ENCODE measurements around the gene GIPC1.

DNA sequence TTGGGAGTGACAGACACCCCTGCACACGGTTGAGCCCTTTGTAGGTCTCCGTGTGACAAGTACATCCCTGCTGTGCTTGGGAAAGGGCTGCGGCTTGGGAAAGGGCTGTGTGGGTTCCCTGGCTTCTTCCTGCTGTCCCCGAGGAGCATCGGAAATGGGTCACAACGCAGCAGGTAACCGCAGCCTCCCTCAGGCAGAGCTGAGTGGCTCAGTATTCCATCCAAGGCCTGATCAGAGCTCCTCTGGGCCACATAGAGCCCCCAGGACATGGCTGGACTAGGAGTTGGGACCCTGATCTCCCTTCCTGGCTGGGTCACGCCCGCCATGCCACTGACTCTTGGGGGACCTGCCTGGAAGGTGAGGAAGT, 49.8 kb upstream of the GIPC1 start:
- TF ChIP-seq EZH2 (IDR thresholded peaks at IDR 0.05; ENCODE audit: insufficient read depth, poor library complexity, severe bottlenecking), result no peak
- TF ChIP-seq EZH2phosphoT487 (IDR thresholded peaks at IDR 0.05; ENCODE audit: insufficient read depth, low read depth), result no peak
